HG03025 (cell line): ENCODE results near the gene PDK3.

Source experiments
- ATAC-seq: cut with Tn5 transposase; IDR thresholded peaks from one replicate; pipeline ENCODE4 v1.9.1; 2021; ENCODE audit warnings: mild to moderate bottlenecking, moderate library complexity; ENCODE audit not compliant: unreplicated experiment, low FRiP score

Gene PDK3

GRCh38 chrX:24464836-24465531, at the start of gene PDK3:
Gene PDK3, plus strand, starts transcription at chrX:24465286. Its CDS starts 170 bp downstream, at chrX:24465456.
- peak; percentile 93 for ATAC-seq

GRCh38 chrX:24415921-24416320, 49.2 kb upstream of the PDK3 start:
- no peak for ATAC-seq

- ATAC-seq = no peak
Observed at GRCh38 chrX:24423960-24424359, 41.1 kb upstream of the PDK3 start.

- no peak for ATAC-seq
Observed at GRCh38 chrX:24424948-24425347, 40.1 kb upstream of the PDK3 start.

GRCh38 chrX:24425806-24426205, 39.3 kb upstream of the PDK3 start:
- no peak for ATAC-seq

- ATAC-seq = no peak
Observed at GRCh38 chrX:24426340-24426913, 38.7 kb upstream of the PDK3 start.

GRCh38 chrX:24426921-24427746, 38.0 kb upstream of the PDK3 start:
- no peak for ATAC-seq

GRCh38 chrX:24427747-24428019, 37.4 kb upstream of the PDK3 start:
- ATAC-seq = no peak

GRCh38 chrX:24428516-24428915, 36.6 kb upstream of the PDK3 start:
- ATAC-seq = no peak

- no peak for ATAC-seq
Observed at GRCh38 chrX:24435060-24435459, 30.0 kb upstream of the PDK3 start.

- no peak for ATAC-seq
Observed at GRCh38 chrX:24443918-24444317, 21.2 kb upstream of the PDK3 start.

- ATAC-seq = no peak
Observed at GRCh38 chrX:24444645-24445044, 20.4 kb upstream of the PDK3 start.

GRCh38 chrX:24448762-24449250, 16.3 kb upstream of the PDK3 start:
- ATAC-seq = no peak

- ATAC-seq = no peak
Observed at GRCh38 chrX:24463077-24463476, 2.0 kb upstream of the PDK3 start.

- ATAC-seq = no peak
Observed at GRCh38 chrX:24464498-24464835, 619 bp upstream of the PDK3 start.

GRCh38 chrX:24465532-24465865, 413 bp downstream of the PDK3 start:
- ATAC-seq = peak; percentile 14

- ATAC-seq = no peak
Observed at GRCh38 chrX:24466025-24466424, 939 bp downstream of the PDK3 start.

- ATAC-seq = no peak
Observed at GRCh38 chrX:24468245-24468644, 3.2 kb downstream of the PDK3 start.

- ATAC-seq = no peak
Observed at GRCh38 chrX:24471808-24472207, 6.7 kb downstream of the PDK3 start.

GRCh38 chrX:24475480-24475879, 10.4 kb downstream of the PDK3 start:
- no peak for ATAC-seq

- ATAC-seq = no peak
Observed at GRCh38 chrX:24478509-24478908, 13.4 kb downstream of the PDK3 start.

GRCh38 chrX:24479924-24480323, 14.8 kb downstream of the PDK3 start:
- peak; percentile 91 for ATAC-seq
